Measurements from ENCODE around the gene TUBGCP4. TPM values are rescaled to one million over a fixed set of nuclear protein-coding genes. Genes with fewer than 3 reads are reported as not detected.

Gene TUBGCP4
- total and polyA plus RNA-seq, 10 of the 15 experiments (the other 5 are each of a cell fraction or from before 2014, with no cell fraction given), result 6.3 to 39.1 (median 24.8) TPM

GRCh38 chr15:43325039-43325684 lies 45.7 kb upstream of the TUBGCP4 start:
- SMC1A ChIA-PET (ENCODE audit: uncharacterized antibody, unreplicated experiment), result interaction anchor here (0.8 to 2.8 kb wide), 3 partner anchors 10 to 321 kb away, joined by 3 to 9 read pairs (median 6); no protein-coding TSS in a partner anchor
- no peak for DNase-seq (ENCODE audit: low read depth, low spot score)
- no peak for TF ChIP-seq GABPA (IDR thresholded peaks at IDR 0.05; ENCODE audit: low read depth)
- no peak for TF ChIP-seq POU2F2 (IDR thresholded peaks at IDR 0.05; ENCODE audit: borderline replicate concordance, low read depth, low read length)
- TF ChIP-seq ZNF274 (IDR thresholded peaks at IDR 0.05; ENCODE audit: insufficient read depth, insufficient read length), result no peak
- no peak for TF ChIP-seq ZBED1 (IDR thresholded peaks at IDR 0.05; ENCODE audit: borderline replicate concordance)
- no peak for TF ChIP-seq POLR2AphosphoS2 (IDR thresholded peaks at IDR 0.05; ENCODE audit: low read depth, low read length)
- no peak for TF ChIP-seq HCFC1 (IDR thresholded peaks at IDR 0.05; ENCODE audit: low read length)
- no peak for TF ChIP-seq ASH2L (IDR thresholded peaks at IDR 0.05; ENCODE audit: borderline replicate concordance, low read depth)
- no peak for TF ChIP-seq ELK1 (IDR thresholded peaks at IDR 0.05; ENCODE audit: low read depth, low read length)
- TF ChIP-seq FOXM1 (IDR thresholded peaks at IDR 0.05; ENCODE audit: low read depth, low read length), result no peak
- TF ChIP-seq IRF5 (IDR thresholded peaks at IDR 0.05; ENCODE audit: borderline replicate concordance), result no peak
- TF ChIP-seq CHD2 (IDR thresholded peaks at IDR 0.05; ENCODE audit: borderline replicate concordance, low read depth, low read length), result no peak
- TF ChIP-seq ZBTB11 (CRISPR knock-in tag; IDR thresholded peaks at IDR 0.05), result no peak
- TF ChIP-seq ZNF592 (IDR thresholded peaks at IDR 0.05), result no peak

More at GRCh38 chr15:43325039-43325684, 45.7 kb upstream of the TUBGCP4 start:
- Histone ChIP-seq H3K4me1 (ENCODE audit: control insufficient read depth, insufficient read depth, low read length) (peaks cover 11% of the 10 kb centered on the region), H3K79me2 (ENCODE audit: control insufficient read depth, insufficient read depth, low read length) (peaks cover 17% of the 10 kb centered on the region), H3K9me3 (replicated peaks; ENCODE audit: control insufficient read depth, insufficient read depth, low read length) (no peaks in the 10 kb centered on the region), H3K4me2 (ENCODE audit: control insufficient read depth, insufficient read depth) (0 out of 2 replicates have a peak overlapping the region, but pooled peaks have one; percentile 29), H3K27me3 (replicated peaks in 1 of 2; ENCODE audit: control insufficient read depth in 2 of 2, insufficient read depth in 2 of 2, low read length in 1 of 2) (no peaks in the 10 kb centered on the region), H3K27ac (ENCODE audit: control insufficient read depth, insufficient read depth) (no peak overlapping the region), H2AFZ (ENCODE audit: control insufficient read depth, low read depth, low read length) (no peak overlapping the region), H3K4me3 (no peak overlapping the region), H3K9ac (ENCODE audit: control insufficient read depth, insufficient read depth, low read length) (no peak overlapping the region), H3K36me3 (ENCODE audit: control insufficient read depth in 2 of 2, insufficient read depth in 2 of 2, low read length in 1 of 2) (peaks cover 0 to 8% of the 10 kb centered on the region in 2 experiments; a peak in 2 of 4 replicates), H4K20me1 (ENCODE audit: control insufficient read depth, insufficient read depth) (no peaks in the 10 kb centered on the region)
- in situ Hi-C loops (cut with MboI) (no loop called here), intact Hi-C loops (cut with micrococcal nuclease; ENCODE audit: unreplicated experiment) (no loop called here)
- ChIA-PET POLR2A (interaction anchor here (1.1 kb wide), 1 partner anchor 100 kb away, joined by 7 read pairs; no protein-coding TSS in a partner anchor), RAD21 (ENCODE audit: unreplicated experiment) (no interaction called here), CTCF (interaction anchor here (1.3 kb wide), 1 partner anchor 40 kb away, joined by 4 read pairs; no protein-coding TSS in a partner anchor)
- peak; percentile 10; the same call in 1 of the 3 replicates for ATAC-seq
- BruUV-seq (replicated peaks), result no TSS peak
- WGBS (ENCODE audit: insufficient coverage, insufficient replicate concordance, low lambda C conversion rate, missing lambda C conversion rate), result 8% methylated on average over 6 of the region's 6 CpGs
- FAIRE-seq, result no peak

All from GM12878 (cell line).